GM20431 (cell line): ENCODE data around the gene PHLPP1.

Source experiments
- in situ Hi-C: fragments of 300-500 bp; cut with MseI, MboI; formaldehyde crosslinking; loops from one replicate; pipeline ENCODE4 v1.15.0; 2020; ENCODE audit warnings: low sequenced_read_pairs; ENCODE audit not compliant: unreplicated experiment

The PHLPP1 gene

GRCh38 chr18:62767836-62768557 lies 52.7 kb downstream of the PHLPP1 start:
- in situ Hi-C loops = no loop called here

GRCh38 chr18:62768558-62768943 lies 53.2 kb downstream of the PHLPP1 start:
- in situ Hi-C loops = no loop called here

- in situ Hi-C loops = no loop called here
Observed at GRCh38 chr18:62769216-62769615, 53.9 kb downstream of the PHLPP1 start.

GRCh38 chr18:62771494-62772270 lies 56.3 kb downstream of the PHLPP1 start:
- in situ Hi-C loops = no loop called here

GRCh38 chr18:62772860-62773584 lies 57.7 kb downstream of the PHLPP1 start:
- in situ Hi-C loops = no loop called here

- in situ Hi-C loops = no loop called here
Observed at GRCh38 chr18:62773691-62774090, 58.4 kb downstream of the PHLPP1 start.

- in situ Hi-C loops = no loop called here
Observed at GRCh38 chr18:62776024-62776570, 60.8 kb downstream of the PHLPP1 start.

GRCh38 chr18:62777814-62778213 lies 62.5 kb downstream of the PHLPP1 start:
- in situ Hi-C loops = no loop called here

GRCh38 chr18:62778976-62779869 lies 63.9 kb downstream of the PHLPP1 start:
- in situ Hi-C loops = no loop called here

GRCh38 chr18:62781262-62781661 lies 65.9 kb downstream of the PHLPP1 start:
- in situ Hi-C loops = no loop called here

GRCh38 chr18:62781893-62782292 lies 66.6 kb downstream of the PHLPP1 start:
- in situ Hi-C loops = no loop called here

GRCh38 chr18:62784338-62784965 lies 69.1 kb downstream of the PHLPP1 start:
- in situ Hi-C loops = no loop called here

- in situ Hi-C loops = no loop called here
Observed at GRCh38 chr18:62784966-62785413, 69.6 kb downstream of the PHLPP1 start.

GRCh38 chr18:62786689-62787088 lies 71.3 kb downstream of the PHLPP1 start:
- in situ Hi-C loops = no loop called here

- in situ Hi-C loops = no loop called here
Observed at GRCh38 chr18:62788111-62788510, 72.8 kb downstream of the PHLPP1 start.

GRCh38 chr18:62788876-62789275 lies 73.5 kb downstream of the PHLPP1 start:
- in situ Hi-C loops = no loop called here

GRCh38 chr18:62790871-62791772 lies 75.8 kb downstream of the PHLPP1 start:
- in situ Hi-C loops = no loop called here

GRCh38 chr18:62792016-62792415 lies 76.7 kb downstream of the PHLPP1 start:
- in situ Hi-C loops = no loop called here
